GM23338 (cell line): Measurements from ENCODE around the gene PLD5. TPM values are rescaled to one million over a fixed set of nuclear protein-coding genes. Genes with fewer than 3 reads are reported as not detected.
"Not testable (repeated sequence)": the region's sequence is repeated elsewhere in the genome, so short reads cannot be mapped to it uniquely, and the experiment has no call there.

ENCODE experiments used
- ATAC-seq: fragments of 200-7000 bp; cut with Tn5 transposase; 3 replicates; pipeline ENCODE4 v1.9.1; 2020
- DNase-seq: peaks from one replicate; pipeline ENCODE4 v3.0.0-alpha.2; 2015; ENCODE audit warnings: low spot score
- H2AFZ ChIP-seq: fragments of 200-600 bp; sonication (generic); 2 replicates; pipeline ENCODE4 v1.8.0; 2016; ENCODE audit warnings: antibody characterized with exemption, mild to moderate bottlenecking, moderate library complexity
- H3F3A ChIP-seq: fragments of 200-600 bp; sonication (generic); replicated peaks from 2 replicates; pipeline ENCODE4 v1.8.0; 2017; ENCODE audit warnings: antibody characterized with exemption, mixed run types, low read depth
- H3K27ac ChIP-seq: fragments of 200-600 bp; sonication (generic); 2 replicates; pipeline ENCODE4 v1.6.1; 2016; ENCODE audit warnings: low read depth
- H3K27me3 ChIP-seq: fragments of 200-600 bp; sonication (generic); 2 replicates; pipeline ENCODE4 v1.8.0; 2016; ENCODE audit warnings: mild to moderate bottlenecking, mixed run types, moderate library complexity; ENCODE audit not compliant: insufficient read depth
- H3K36me3 ChIP-seq: fragments of 200-600 bp; sonication (generic); 2 replicates; pipeline ENCODE4 v1.8.0; 2016; ENCODE audit warnings: mild to moderate bottlenecking; ENCODE audit not compliant: insufficient read depth
- H3K4me1 ChIP-seq: fragments of 200-600 bp; sonication (generic); 2 replicates; pipeline ENCODE4 v1.8.0; 2016; ENCODE audit warnings: mild to moderate bottlenecking, moderate library complexity; ENCODE audit not compliant: insufficient read depth
- H3K4me2 ChIP-seq: fragments of 200-600 bp; sonication (generic); 2 replicates; pipeline ENCODE4 v1.7.1; 2017; ENCODE audit warnings: mixed run types
- H3K4me3 ChIP-seq: fragments of 200-600 bp; sonication (generic); 2 replicates; pipeline ENCODE4 v1.6.1; 2016; ENCODE audit warnings: mixed run types
- H3K79me2 ChIP-seq: fragments of 200-600 bp; sonication (generic); replicated peaks from 2 replicates; pipeline ENCODE4 v1.8.0; 2017; ENCODE audit warnings: mild to moderate bottlenecking; ENCODE audit not compliant: insufficient read depth
- H3K9me2 ChIP-seq: fragments of 200-600 bp; sonication (generic); 2 replicates; pipeline ENCODE4 v1.8.0; 2017; ENCODE audit not compliant: insufficient read depth
- H4K20me1 ChIP-seq: fragments of 200-600 bp; sonication (generic); replicated peaks from 2 replicates; pipeline ENCODE4 v1.8.0; 2017; ENCODE audit warnings: mild to moderate bottlenecking; ENCODE audit not compliant: insufficient read depth
- H3K27ac Mint-ChIP-seq: 2 replicates; pipeline ENCODE4 v1.8.0; 2020; ENCODE audit warnings: inconsistent platforms, mild to moderate bottlenecking, moderate library complexity, mixed read lengths
- H3K27me3 Mint-ChIP-seq: 3 replicates; pipeline ENCODE4 v1.8.0; 2022; ENCODE audit warnings: low read depth, mild to moderate bottlenecking, moderate library complexity, mixed read lengths, inconsistent platforms; ENCODE audit not compliant: insufficient read depth, poor library complexity
- H3K36me3 Mint-ChIP-seq: 3 replicates; pipeline ENCODE4 v1.8.0; 2021; ENCODE audit warnings: low read depth, mild to moderate bottlenecking, inconsistent platforms, moderate library complexity, mixed read lengths
- H3K4me1 Mint-ChIP-seq: 3 replicates; pipeline ENCODE4 v1.8.0; 2020; ENCODE audit warnings: mild to moderate bottlenecking, inconsistent platforms, mixed read lengths
- H3K4me3 Mint-ChIP-seq: 3 replicates; pipeline ENCODE4 v1.8.0; 2021; ENCODE audit warnings: moderate library complexity, mild to moderate bottlenecking, inconsistent platforms, mixed read lengths
- H3K9me3 Mint-ChIP-seq: 3 replicates; pipeline ENCODE4 v1.8.0; 2020; ENCODE audit warnings: moderate library complexity, mild to moderate bottlenecking, inconsistent platforms, mixed read lengths
- polyA plus RNA-seq: library from polyadenylated mRNA; unstranded; fragments of >200 nt; fragmentation: Nextera tagmentation; extraction: Ambion mirVana; gene quantifications from 2 replicates; pipeline ENCODE4 v1.2.1, GENCODE V29; 2016
- total RNA-seq: library from RNA; depleted of rRNA; stranded (reverse); fragments of >200 nt; shearing (Covaris generic); gene quantifications from 2 replicates; pipeline ENCODE4 v1.2.3, GENCODE V29; 2014
- TF ChIP-seq, protein P1 (sequence below): fragments of 250-450 bp; sonication (Bioruptor Pico); IDR thresholded peaks from 2 replicates; pipeline ENCODE4 v1.5.0; 2020; ENCODE audit warnings: mild to moderate bottlenecking, moderate library complexity
- TF ChIP-seq, protein P2 (sequence below): IDR thresholded peaks from one replicate; pipeline ENCODE4 v1.6.1; 2018; ENCODE audit warnings: antibody characterized with exemption; ENCODE audit not compliant: unreplicated experiment
- TF ChIP-seq, protein P3 (sequence below), 2 experiments: fragments of 200-600 bp in 1 of 2; sonication (generic) in 1 of 2; conservative IDR thresholded peaks; 2 replicates each; pipeline versions ENCODE4 v1.5.1 to v1.6.1; 2016 to 2017; ENCODE audit warnings: antibody characterized with exemption in 2 of 2, low read depth in 2 of 2, mild to moderate bottlenecking in 2 of 2, moderate library complexity in 1 of 2

PLD5 gene
- total and polyA plus RNA-seq, 2 experiments from 2014 or later: 5.5 to 5.8 TPM

DNA sequence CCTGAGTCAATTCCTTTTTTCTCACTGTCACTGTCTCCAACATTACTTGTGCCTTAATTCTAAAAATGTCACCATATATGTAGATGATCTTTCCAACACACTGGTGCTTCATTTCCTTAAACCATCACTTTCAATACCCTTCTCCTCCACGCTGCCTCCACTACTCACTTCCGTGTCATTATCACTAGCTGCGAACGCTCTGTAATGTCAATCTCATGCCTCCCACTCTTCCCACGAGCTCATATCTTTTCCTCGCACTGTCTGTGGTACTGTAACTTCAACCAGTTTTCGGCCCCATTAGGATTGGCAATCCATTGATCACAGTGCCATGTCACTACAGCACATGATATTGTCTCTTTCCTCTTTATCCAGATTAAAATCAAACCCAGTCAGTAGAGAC lies 61.6 kb downstream of the PLD5 start (continued):
- TF ChIP-seq, protein P1, sequence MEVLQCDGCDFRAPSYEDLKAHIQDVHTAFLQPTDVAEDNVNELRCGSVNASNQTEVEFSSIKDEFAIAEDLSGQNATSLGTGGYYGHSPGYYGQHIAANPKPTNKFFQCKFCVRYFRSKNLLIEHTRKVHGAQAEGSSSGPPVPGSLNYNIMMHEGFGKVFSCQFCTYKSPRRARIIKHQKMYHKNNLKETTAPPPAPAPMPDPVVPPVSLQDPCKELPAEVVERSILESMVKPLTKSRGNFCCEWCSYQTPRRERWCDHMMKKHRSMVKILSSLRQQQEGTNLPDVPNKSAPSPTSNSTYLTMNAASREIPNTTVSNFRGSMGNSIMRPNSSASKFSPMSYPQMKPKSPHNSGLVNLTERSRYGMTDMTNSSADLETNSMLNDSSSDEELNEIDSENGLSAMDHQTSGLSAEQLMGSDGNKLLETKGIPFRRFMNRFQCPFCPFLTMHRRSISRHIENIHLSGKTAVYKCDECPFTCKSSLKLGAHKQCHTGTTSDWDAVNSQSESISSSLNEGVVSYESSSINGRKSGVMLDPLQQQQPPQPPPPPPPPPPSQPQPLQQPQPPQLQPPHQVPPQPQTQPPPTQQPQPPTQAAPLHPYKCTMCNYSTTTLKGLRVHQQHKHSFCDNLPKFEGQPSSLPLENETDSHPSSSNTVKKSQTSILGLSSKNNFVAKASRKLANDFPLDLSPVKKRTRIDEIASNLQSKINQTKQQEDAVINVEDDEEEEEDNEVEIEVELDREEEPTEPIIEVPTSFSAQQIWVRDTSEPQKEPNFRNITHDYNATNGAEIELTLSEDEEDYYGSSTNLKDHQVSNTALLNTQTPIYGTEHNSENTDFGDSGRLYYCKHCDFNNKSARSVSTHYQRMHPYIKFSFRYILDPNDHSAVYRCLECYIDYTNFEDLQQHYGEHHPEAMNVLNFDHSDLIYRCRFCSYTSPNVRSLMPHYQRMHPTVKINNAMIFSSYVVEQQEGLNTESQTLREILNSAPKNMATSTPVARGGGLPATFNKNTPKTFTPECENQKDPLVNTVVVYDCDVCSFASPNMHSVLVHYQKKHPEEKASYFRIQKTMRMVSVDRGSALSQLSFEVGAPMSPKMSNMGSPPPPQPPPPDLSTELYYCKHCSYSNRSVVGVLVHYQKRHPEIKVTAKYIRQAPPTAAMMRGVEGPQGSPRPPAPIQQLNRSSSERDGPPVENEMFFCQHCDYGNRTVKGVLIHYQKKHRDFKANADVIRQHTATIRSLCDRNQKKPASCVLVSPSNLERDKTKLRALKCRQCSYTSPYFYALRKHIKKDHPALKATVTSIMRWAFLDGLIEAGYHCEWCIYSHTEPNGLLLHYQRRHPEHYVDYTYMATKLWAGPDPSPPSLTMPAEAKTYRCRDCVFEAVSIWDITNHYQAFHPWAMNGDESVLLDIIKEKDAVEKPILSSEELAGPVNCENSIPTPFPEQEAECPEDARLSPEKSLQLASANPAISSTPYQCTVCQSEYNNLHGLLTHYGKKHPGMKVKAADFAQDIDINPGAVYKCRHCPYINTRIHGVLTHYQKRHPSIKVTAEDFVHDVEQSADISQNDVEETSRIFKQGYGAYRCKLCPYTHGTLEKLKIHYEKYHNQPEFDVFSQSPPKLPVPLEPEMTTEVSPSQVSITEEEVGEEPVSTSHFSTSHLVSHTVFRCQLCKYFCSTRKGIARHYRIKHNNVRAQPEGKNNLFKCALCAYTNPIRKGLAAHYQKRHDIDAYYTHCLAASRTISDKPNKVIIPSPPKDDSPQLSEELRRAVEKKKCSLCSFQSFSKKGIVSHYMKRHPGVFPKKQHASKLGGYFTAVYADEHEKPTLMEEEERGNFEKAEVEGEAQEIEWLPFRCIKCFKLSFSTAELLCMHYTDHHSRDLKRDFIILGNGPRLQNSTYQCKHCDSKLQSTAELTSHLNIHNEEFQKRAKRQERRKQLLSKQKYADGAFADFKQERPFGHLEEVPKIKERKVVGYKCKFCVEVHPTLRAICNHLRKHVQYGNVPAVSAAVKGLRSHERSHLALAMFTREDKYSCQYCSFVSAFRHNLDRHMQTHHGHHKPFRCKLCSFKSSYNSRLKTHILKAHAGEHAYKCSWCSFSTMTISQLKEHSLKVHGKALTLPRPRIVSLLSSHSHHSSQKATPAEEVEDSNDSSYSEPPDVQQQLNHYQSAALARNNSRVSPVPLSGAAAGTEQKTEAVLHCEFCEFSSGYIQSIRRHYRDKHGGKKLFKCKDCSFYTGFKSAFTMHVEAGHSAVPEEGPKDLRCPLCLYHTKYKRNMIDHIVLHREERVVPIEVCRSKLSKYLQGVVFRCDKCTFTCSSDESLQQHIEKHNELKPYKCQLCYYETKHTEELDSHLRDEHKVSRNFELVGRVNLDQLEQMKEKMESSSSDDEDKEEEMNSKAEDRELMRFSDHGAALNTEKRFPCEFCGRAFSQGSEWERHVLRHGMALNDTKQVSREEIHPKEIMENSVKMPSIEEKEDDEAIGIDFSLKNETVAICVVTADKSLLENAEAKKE (CRISPR knock-in tag): no peak
- TF ChIP-seq, protein P2, sequence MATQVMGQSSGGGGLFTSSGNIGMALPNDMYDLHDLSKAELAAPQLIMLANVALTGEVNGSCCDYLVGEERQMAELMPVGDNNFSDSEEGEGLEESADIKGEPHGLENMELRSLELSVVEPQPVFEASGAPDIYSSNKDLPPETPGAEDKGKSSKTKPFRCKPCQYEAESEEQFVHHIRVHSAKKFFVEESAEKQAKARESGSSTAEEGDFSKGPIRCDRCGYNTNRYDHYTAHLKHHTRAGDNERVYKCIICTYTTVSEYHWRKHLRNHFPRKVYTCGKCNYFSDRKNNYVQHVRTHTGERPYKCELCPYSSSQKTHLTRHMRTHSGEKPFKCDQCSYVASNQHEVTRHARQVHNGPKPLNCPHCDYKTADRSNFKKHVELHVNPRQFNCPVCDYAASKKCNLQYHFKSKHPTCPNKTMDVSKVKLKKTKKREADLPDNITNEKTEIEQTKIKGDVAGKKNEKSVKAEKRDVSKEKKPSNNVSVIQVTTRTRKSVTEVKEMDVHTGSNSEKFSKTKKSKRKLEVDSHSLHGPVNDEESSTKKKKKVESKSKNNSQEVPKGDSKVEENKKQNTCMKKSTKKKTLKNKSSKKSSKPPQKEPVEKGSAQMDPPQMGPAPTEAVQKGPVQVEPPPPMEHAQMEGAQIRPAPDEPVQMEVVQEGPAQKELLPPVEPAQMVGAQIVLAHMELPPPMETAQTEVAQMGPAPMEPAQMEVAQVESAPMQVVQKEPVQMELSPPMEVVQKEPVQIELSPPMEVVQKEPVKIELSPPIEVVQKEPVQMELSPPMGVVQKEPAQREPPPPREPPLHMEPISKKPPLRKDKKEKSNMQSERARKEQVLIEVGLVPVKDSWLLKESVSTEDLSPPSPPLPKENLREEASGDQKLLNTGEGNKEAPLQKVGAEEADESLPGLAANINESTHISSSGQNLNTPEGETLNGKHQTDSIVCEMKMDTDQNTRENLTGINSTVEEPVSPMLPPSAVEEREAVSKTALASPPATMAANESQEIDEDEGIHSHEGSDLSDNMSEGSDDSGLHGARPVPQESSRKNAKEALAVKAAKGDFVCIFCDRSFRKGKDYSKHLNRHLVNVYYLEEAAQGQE: no peak
- TF ChIP-seq, protein P3, sequence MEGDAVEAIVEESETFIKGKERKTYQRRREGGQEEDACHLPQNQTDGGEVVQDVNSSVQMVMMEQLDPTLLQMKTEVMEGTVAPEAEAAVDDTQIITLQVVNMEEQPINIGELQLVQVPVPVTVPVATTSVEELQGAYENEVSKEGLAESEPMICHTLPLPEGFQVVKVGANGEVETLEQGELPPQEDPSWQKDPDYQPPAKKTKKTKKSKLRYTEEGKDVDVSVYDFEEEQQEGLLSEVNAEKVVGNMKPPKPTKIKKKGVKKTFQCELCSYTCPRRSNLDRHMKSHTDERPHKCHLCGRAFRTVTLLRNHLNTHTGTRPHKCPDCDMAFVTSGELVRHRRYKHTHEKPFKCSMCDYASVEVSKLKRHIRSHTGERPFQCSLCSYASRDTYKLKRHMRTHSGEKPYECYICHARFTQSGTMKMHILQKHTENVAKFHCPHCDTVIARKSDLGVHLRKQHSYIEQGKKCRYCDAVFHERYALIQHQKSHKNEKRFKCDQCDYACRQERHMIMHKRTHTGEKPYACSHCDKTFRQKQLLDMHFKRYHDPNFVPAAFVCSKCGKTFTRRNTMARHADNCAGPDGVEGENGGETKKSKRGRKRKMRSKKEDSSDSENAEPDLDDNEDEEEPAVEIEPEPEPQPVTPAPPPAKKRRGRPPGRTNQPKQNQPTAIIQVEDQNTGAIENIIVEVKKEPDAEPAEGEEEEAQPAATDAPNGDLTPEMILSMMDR (conservative IDR thresholded peaks at IDR 0.05; ENCODE audit: low read depth in 2 of 2): no peak

DNA sequence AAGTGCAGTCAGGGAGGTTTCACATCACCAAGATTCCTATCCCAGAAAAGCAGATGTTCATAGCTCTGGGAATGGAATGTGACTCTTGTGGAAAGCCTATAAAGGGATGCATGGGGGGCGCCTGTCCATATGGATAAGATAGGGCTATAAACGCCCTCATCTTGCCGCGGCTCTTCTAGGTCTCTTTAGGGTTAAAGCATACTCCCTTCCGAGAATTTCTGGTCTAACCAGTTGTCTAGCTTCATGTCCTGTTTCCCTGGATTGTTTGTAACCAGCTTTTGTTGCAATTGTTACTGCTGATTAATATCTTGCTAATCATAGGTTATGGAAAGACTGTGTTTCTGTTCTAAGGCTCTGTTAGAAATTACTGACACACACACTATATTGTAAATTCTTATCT lies 64.8 kb downstream of the PLD5 start:
- not testable (repeated sequence) for H3K9me2 ChIP-seq, H3K27me3 ChIP-seq, H3K27ac ChIP-seq, ATAC-seq, H3K79me2 ChIP-seq, H3K4me3 ChIP-seq, H3K36me3 ChIP-seq, H3K36me3 Mint-ChIP-seq, H3K4me2 ChIP-seq, H4K20me1 ChIP-seq, H3F3A ChIP-seq, H3K4me3 Mint-ChIP-seq, H3K27ac Mint-ChIP-seq, H3K9me3 Mint-ChIP-seq, DNase-seq, H2AFZ ChIP-seq, H3K27me3 Mint-ChIP-seq
- H3K4me1 ChIP-seq: peaks cover 26% of the 10 kb centered on the region
- H3K4me1 Mint-ChIP-seq: peaks cover 18% of the 10 kb centered on the region; the same call in 2 of the 3 replicates
